DMS153 treated with DMSO at 0.1 percent for 48 hours (cell line): ENCODE measurements around the gene GBP1.
"Not testable (repeated sequence)": the region's sequence is repeated elsewhere in the genome, so short reads cannot be mapped to it uniquely, and the experiment has no call there.

Experiments
- DNase-seq: peaks from one replicate; lab custom pipeline; 2025; ENCODE audit not compliant: unreplicated experiment; lab: John Stamatoyannopoulos, UW

The GBP1 gene

GRCh38 chr1:89060091-89060490, 4.9 kb downstream of the GBP1 start:
- DNase-seq, result no peak

- no peak for DNase-seq
Observed at GRCh38 chr1:89051955-89052312, 13.1 kb downstream of the GBP1 start.

GRCh38 chr1:89051300-89051954, 13.6 kb downstream of the GBP1 start:
- no peak for DNase-seq

- no peak for DNase-seq
Observed at GRCh38 chr1:89050649-89051033, 14.4 kb downstream of the GBP1 start.

GRCh38 chr1:89049901-89050648, 14.9 kb downstream of the GBP1 start:
- not testable (repeated sequence) for DNase-seq

- DNase-seq, result not testable (repeated sequence)
Observed at GRCh38 chr1:89049187-89049586, 15.8 kb downstream of the GBP1 start.

- no peak for DNase-seq
Observed at GRCh38 chr1:89047734-89048133, 17.3 kb downstream of the GBP1 start.

GRCh38 chr1:89046318-89047183, 18.5 kb downstream of the GBP1 start:
- DNase-seq, result not testable (repeated sequence)

- no peak for DNase-seq
Observed at GRCh38 chr1:89044970-89045721, 19.9 kb downstream of the GBP1 start.

GRCh38 chr1:89043940-89044339, 21.1 kb downstream of the GBP1 start:
- no peak for DNase-seq

- DNase-seq, result no peak
Observed at GRCh38 chr1:89042491-89042890, 22.5 kb downstream of the GBP1 start.

- DNase-seq, result no peak
Observed at GRCh38 chr1:89041721-89042120, 23.3 kb downstream of the GBP1 start.

GRCh38 chr1:89041119-89041641, 23.8 kb downstream of the GBP1 start:
- no peak for DNase-seq

- no peak for DNase-seq
Observed at GRCh38 chr1:89040315-89040626, 24.7 kb downstream of the GBP1 start.

GRCh38 chr1:89037186-89037585, 27.8 kb downstream of the GBP1 start:
- DNase-seq, result no peak

- no peak for DNase-seq
Observed at GRCh38 chr1:89035080-89035479, 29.9 kb downstream of the GBP1 start.

GRCh38 chr1:89034004-89034403, 31.0 kb downstream of the GBP1 start:
- not testable (repeated sequence) for DNase-seq

GRCh38 chr1:89029051-89029450, 36.0 kb downstream of the GBP1 start:
- DNase-seq, result not testable (repeated sequence)

- no peak for DNase-seq
Observed at GRCh38 chr1:89025928-89026327, 39.1 kb downstream of the GBP1 start.

GRCh38 chr1:89023026-89023425, 42.0 kb downstream of the GBP1 start:
- no peak for DNase-seq
